ENCODE results near the gene XG.
"Not testable (repeated sequence)": the region's sequence is repeated elsewhere in the genome, so short reads cannot be mapped to it uniquely, and the experiment has no call there.

The XG gene

DNA sequence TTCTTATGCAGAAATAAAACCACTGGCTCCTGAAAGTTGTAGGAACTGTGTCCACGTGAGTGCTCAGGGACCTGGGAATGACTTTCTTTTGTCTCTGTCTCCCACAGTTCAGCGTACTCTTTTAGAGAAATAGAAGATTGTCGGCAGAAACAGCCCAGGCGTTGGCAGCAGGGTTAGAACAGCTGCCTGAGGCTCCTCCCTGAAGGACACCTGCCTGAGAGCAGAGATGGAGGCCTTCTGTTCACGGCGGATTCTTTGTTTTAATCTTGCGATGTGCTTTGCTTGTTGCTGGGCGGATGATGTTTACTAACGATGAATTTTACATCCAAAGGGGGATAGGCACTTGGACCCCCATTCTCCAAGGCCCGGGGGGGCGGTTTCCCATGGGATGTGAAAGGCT, 11.2 kb upstream of the XG start:
- no peak overlapping the region for H3K9ac ChIP-seq (ENCODE audit: low read length)
- H2AFZ ChIP-seq (ENCODE audit: low read length), result no peak overlapping the region
- H3K9me3 ChIP-seq (ENCODE audit: low read length), result no peaks in the 10 kb centered on the region
- H3K79me2 ChIP-seq (ENCODE audit: insufficient read depth, low read length), result no peaks in the 10 kb centered on the region
- no peak overlapping the region for H3K4me3 ChIP-seq (ENCODE audit: low read depth, low read length, poor library complexity, severe bottlenecking)
- no peaks in the 10 kb centered on the region for H4K20me1 ChIP-seq (ENCODE audit: insufficient read depth, low read length)
- no peaks in the 10 kb centered on the region for H3F3A ChIP-seq (ENCODE audit: insufficient read depth, low read length)
- H3K27me3 ChIP-seq (ENCODE audit: insufficient read depth, low read length), result no peaks in the 10 kb centered on the region
- no peak overlapping the region for H3K27ac ChIP-seq (ENCODE audit: low read depth, low read length, poor library complexity, severe bottlenecking)
- H3K4me2 ChIP-seq (ENCODE audit: low read length), result no peak overlapping the region
- H3K9me2 ChIP-seq (ENCODE audit: low read depth, low read length), result no peaks in the 10 kb centered on the region
- no peak for TF ChIP-seq CTCF (IDR thresholded peaks at IDR 0.05; ENCODE audit: low read length)
- TF ChIP-seq EZH2 (IDR thresholded peaks at IDR 0.05; ENCODE audit: borderline replicate concordance, low read length), result no peak
- 0 out of 2 replicates have a peak, but pooled peaks cover 4% of the 10 kb centered on the region for H3K36me3 ChIP-seq (ENCODE audit: insufficient read depth, low read length)
- H3K4me1 ChIP-seq (ENCODE audit: insufficient read depth, low read length, severe bottlenecking), result no peaks in the 10 kb centered on the region

DNA sequence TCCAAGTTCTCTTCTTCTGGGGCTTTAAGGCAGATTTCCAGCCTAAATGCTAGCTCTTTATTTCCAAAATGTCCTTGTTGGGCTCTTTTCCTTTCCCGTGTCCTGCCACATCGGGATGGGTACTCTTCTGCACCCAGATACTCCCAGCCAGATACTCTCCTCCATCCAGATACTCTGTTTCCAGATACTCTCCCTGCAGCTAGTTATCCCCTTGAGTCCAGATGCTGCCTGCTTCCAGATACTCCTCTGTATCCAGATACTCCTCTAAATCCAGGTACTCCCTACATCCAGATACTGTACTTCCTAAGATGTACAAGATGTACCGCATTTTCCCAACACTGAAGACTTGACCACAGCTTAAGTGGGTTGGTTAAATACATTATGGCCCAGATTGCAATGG, 10.5 kb upstream of the XG start:
- no peak overlapping the region for H3K4me3 ChIP-seq (ENCODE audit: low read depth, low read length, poor library complexity, severe bottlenecking)
- no peak overlapping the region for H3K4me2 ChIP-seq (ENCODE audit: low read length)
- 0 out of 2 replicates have a peak, but pooled peaks cover 4% of the 10 kb centered on the region for H3K36me3 ChIP-seq (ENCODE audit: insufficient read depth, low read length)
- TF ChIP-seq CTCF (IDR thresholded peaks at IDR 0.05; ENCODE audit: low read length), result no peak
- TF ChIP-seq EZH2 (IDR thresholded peaks at IDR 0.05; ENCODE audit: borderline replicate concordance, low read length), result no peak
- no peak overlapping the region for H3K27ac ChIP-seq (ENCODE audit: low read depth, low read length, poor library complexity, severe bottlenecking)
- H3K9me3 ChIP-seq (ENCODE audit: low read length), result no peaks in the 10 kb centered on the region
- H2AFZ ChIP-seq (ENCODE audit: low read length), result no peak overlapping the region
- no peaks in the 10 kb centered on the region for H3K79me2 ChIP-seq (ENCODE audit: insufficient read depth, low read length)
- no peaks in the 10 kb centered on the region for H3F3A ChIP-seq (ENCODE audit: insufficient read depth, low read length)
- no peak overlapping the region for H3K9ac ChIP-seq (ENCODE audit: low read length)
- no peaks in the 10 kb centered on the region for H3K27me3 ChIP-seq (ENCODE audit: insufficient read depth, low read length)
- H4K20me1 ChIP-seq (ENCODE audit: insufficient read depth, low read length), result no peaks in the 10 kb centered on the region
- H3K4me1 ChIP-seq (ENCODE audit: insufficient read depth, low read length, severe bottlenecking), result no peaks in the 10 kb centered on the region
- no peaks in the 10 kb centered on the region for H3K9me2 ChIP-seq (ENCODE audit: low read depth, low read length)

GRCh38 chrX:2746250-2746649, 5.6 kb upstream of the XG start:
- not testable (repeated sequence) for H3K27me3 ChIP-seq (ENCODE audit: insufficient read depth, low read length); H3K9me3 ChIP-seq (ENCODE audit: low read length); H3F3A ChIP-seq (ENCODE audit: insufficient read depth, low read length); H3K4me2 ChIP-seq (ENCODE audit: low read length); H3K9me2 ChIP-seq (ENCODE audit: low read depth, low read length); H3K4me1 ChIP-seq (ENCODE audit: insufficient read depth, low read length, severe bottlenecking); H3K36me3 ChIP-seq (ENCODE audit: insufficient read depth, low read length); H3K79me2 ChIP-seq (ENCODE audit: insufficient read depth, low read length); H2AFZ ChIP-seq (ENCODE audit: low read length); H3K9ac ChIP-seq (ENCODE audit: low read length); H4K20me1 ChIP-seq (ENCODE audit: insufficient read depth, low read length); H3K4me3 ChIP-seq (ENCODE audit: low read depth, low read length, poor library complexity, severe bottlenecking); H3K27ac ChIP-seq (ENCODE audit: low read depth, low read length, poor library complexity, severe bottlenecking)

GRCh38 chrX:2748171-2748814, 3.5 kb upstream of the XG start:
- H3K4me2 ChIP-seq (ENCODE audit: low read length), result no peak overlapping the region

More at GRCh38 chrX:2748171-2748814, 3.5 kb upstream of the XG start:
- H3K79me2 ChIP-seq (ENCODE audit: insufficient read depth, low read length), result no peaks in the 10 kb centered on the region
- H3K9me3 ChIP-seq (ENCODE audit: low read length), result no peaks in the 10 kb centered on the region
- H3K36me3 ChIP-seq (ENCODE audit: insufficient read depth, low read length), result no peaks in the 10 kb centered on the region
- no peaks in the 10 kb centered on the region for H3K27me3 ChIP-seq (ENCODE audit: insufficient read depth, low read length)
- H3K27ac ChIP-seq (ENCODE audit: low read depth, low read length, poor library complexity, severe bottlenecking), result no peak overlapping the region
- H3K9me2 ChIP-seq (ENCODE audit: low read depth, low read length), result no peaks in the 10 kb centered on the region
- H3K4me3 ChIP-seq (ENCODE audit: low read depth, low read length, poor library complexity, severe bottlenecking), result no peak overlapping the region
- H4K20me1 ChIP-seq (ENCODE audit: insufficient read depth, low read length), result no peaks in the 10 kb centered on the region
- H3K9ac ChIP-seq (ENCODE audit: low read length), result no peak overlapping the region
- no peak overlapping the region for H2AFZ ChIP-seq (ENCODE audit: low read length)
- no peaks in the 10 kb centered on the region for H3K4me1 ChIP-seq (ENCODE audit: insufficient read depth, low read length, severe bottlenecking)
- TF ChIP-seq EZH2 (IDR thresholded peaks at IDR 0.05; ENCODE audit: borderline replicate concordance, low read length), result no peak
- TF ChIP-seq CTCF (IDR thresholded peaks at IDR 0.05; ENCODE audit: low read length), result no peak
- no peaks in the 10 kb centered on the region for H3F3A ChIP-seq (ENCODE audit: insufficient read depth, low read length)

Data from OCI-LY1 (cell line).